GM12892 (cell line): ENCODE data around the gene FGFBP1.

Experiments
- POLR2A ChIP-seq: IDR thresholded peaks from 2 replicates; pipeline ENCODE4 v1.6.1; 2011; ENCODE audit warnings: low read depth, low read length, control low read depth
- POLR2AphosphoS5 ChIP-seq: IDR thresholded peaks from 2 replicates; pipeline ENCODE4 v1.6.1; 2011; ENCODE audit warnings: low read depth, low read length, control low read depth
- TAF1 ChIP-seq: IDR thresholded peaks from 2 replicates; pipeline ENCODE4 v1.6.1; 2011; ENCODE audit warnings: low read depth, mild to moderate bottlenecking, control low read depth, low read length, borderline replicate concordance

DNA sequence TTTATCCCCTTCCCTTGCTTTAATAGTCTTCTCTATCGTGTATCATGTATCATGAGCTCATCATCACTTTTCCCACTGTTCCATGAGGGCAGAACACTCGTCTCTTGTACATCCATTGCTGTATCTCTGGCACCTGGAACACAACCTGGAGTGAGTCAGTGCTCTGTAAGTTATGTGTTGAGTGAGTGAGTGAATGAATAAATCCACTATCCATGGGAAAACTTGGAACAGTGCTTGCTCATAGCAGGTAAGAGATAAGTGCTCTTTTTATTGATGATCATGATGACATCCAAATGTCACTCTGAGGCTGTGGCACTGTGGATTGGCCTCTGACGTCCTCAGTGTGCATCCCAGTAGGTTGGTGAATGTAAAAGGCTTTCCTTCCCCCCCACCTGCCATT, 4.3 kb downstream of the FGFBP1 start:
- TF ChIP-seq TAF1 (no peak), POLR2A (no peak), POLR2AphosphoS5 (no peak)
